GM12892 (cell line): ENCODE data around the gene DDHD1.

Experiments used
- POLR2A ChIP-seq: IDR thresholded peaks from 2 replicates; pipeline ENCODE4 v1.6.1; 2011; ENCODE audit warnings: low read depth, low read length, control low read depth
- TAF1 ChIP-seq: IDR thresholded peaks from 2 replicates; pipeline ENCODE4 v1.6.1; 2011; ENCODE audit warnings: low read depth, mild to moderate bottlenecking, control low read depth, low read length, borderline replicate concordance

GRCh38 chr14:53186532-53186931 is 33.4 kb upstream of the DDHD1 start:
- TF ChIP-seq TAF1 (no peak), POLR2A (no peak)
